Measurements from ENCODE around the gene TAF11L3.
"Not testable (repeated sequence)": the region's sequence is repeated elsewhere in the genome, so short reads cannot be mapped to it uniquely, and the experiment has no call there.

Gene TAF11L3

GRCh38 chr5:17487174-17487512 is 31.0 kb upstream of the TAF11L3 start:
- H3K36me3 ChIP-seq (ENCODE audit: control insufficient read depth in 1 of 2, insufficient read depth in 2 of 2, low read length in 2 of 2): no peaks in the 10 kb centered on the region
- no peak overlapping the region for H3K18ac ChIP-seq (ENCODE audit: low read length)
- H3K4me3 ChIP-seq (ENCODE audit: low read depth, low read length): no peak overlapping the region
- peak in 1 of 2 donors; percentile 58 for DNase-seq
- peaks cover 1% of the 10 kb centered on the region for H3K9me3 ChIP-seq (ENCODE audit: insufficient read depth, low read depth, low read length)
- no peak overlapping the region for H3K27ac ChIP-seq (ENCODE audit: low read depth, low read length)
- H3K27me3 ChIP-seq (ENCODE audit: insufficient read depth, low read length): no peaks in the 10 kb centered on the region
- H3K14ac ChIP-seq (ENCODE audit: low read length): no peak overlapping the region
- H4K91ac ChIP-seq (ENCODE audit: low read depth, low read length): no peak overlapping the region
- H3K4me1 ChIP-seq (ENCODE audit: control insufficient read depth in 1 of 2, insufficient read depth in 2 of 2, low read length in 2 of 2): no peaks in the 10 kb centered on the region
- no peak overlapping the region for H3K4ac ChIP-seq (ENCODE audit: low read depth, low read length)
- no peak overlapping the region for H3K4me2 ChIP-seq (ENCODE audit: low read length)
- H4K8ac ChIP-seq (ENCODE audit: low read depth, low read length): no peak overlapping the region
- no peak overlapping the region for H3K9ac ChIP-seq (ENCODE audit: low read length)
- no peak overlapping the region for H2BK5ac ChIP-seq (ENCODE audit: low read depth, low read length, poor library complexity)
- no peak overlapping the region for H2BK12ac ChIP-seq (ENCODE audit: low read length)
- H4K12ac ChIP-seq (ENCODE audit: low read depth, low read length): no peak overlapping the region
- WGBS (ENCODE audit: extremely low coverage, insufficient coverage, insufficient read length): no CpG with 5 or more reads among the region's 1 CpG
- no peak overlapping the region for H2AFZ ChIP-seq (ENCODE audit: insufficient read depth, low read length, poor library complexity)
- H3K79me1 ChIP-seq (ENCODE audit: low read length): no peaks in the 10 kb centered on the region
- H2BK120ac ChIP-seq (ENCODE audit: insufficient read depth, low read length, poor library complexity): no peak overlapping the region
- no peaks in the 10 kb centered on the region for H3K79me2 ChIP-seq (ENCODE audit: control insufficient read depth, insufficient read depth, low read length, poor library complexity)
- no peak overlapping the region for H2AK5ac ChIP-seq (ENCODE audit: low read length)
- no peak overlapping the region for H3K23ac ChIP-seq (ENCODE audit: low read length)

DNA sequence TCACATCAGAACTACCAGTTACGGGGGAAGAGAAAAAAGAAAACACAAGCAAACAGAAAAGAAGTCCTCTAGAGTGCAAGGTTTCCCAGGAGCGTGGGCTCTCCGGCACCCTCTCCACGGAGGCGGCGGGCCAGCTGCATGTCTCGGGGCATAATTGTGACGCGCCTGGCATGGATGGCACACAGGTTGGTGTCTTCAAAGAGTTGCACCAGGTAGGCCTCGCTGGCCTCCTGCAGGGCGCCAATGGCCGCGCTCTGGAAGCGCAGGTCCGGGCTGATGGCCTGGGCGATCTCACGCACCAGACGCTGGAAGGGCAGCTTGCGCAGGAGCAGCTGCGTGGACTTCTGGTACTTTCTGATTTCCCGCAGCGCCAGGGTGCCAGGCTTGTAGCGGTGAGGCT is 26.9 kb upstream of the TAF11L3 start:
- H4K91ac ChIP-seq (ENCODE audit: low read depth, low read length); H2AK5ac ChIP-seq (ENCODE audit: low read length); H3K36me3 ChIP-seq (ENCODE audit: control insufficient read depth in 1 of 2, insufficient read depth in 2 of 2, low read length in 2 of 2); H3K18ac ChIP-seq (ENCODE audit: low read length); H2BK12ac ChIP-seq (ENCODE audit: low read length); H2BK5ac ChIP-seq (ENCODE audit: low read depth, low read length, poor library complexity); H3K9ac ChIP-seq (ENCODE audit: low read length); H3K4me3 ChIP-seq (ENCODE audit: low read depth, low read length); H2BK120ac ChIP-seq (ENCODE audit: insufficient read depth, low read length, poor library complexity); H3K4ac ChIP-seq (ENCODE audit: low read depth, low read length); H2AFZ ChIP-seq (ENCODE audit: insufficient read depth, low read length, poor library complexity); H4K8ac ChIP-seq (ENCODE audit: low read depth, low read length); H3K27me3 ChIP-seq (ENCODE audit: insufficient read depth, low read length); H3K27ac ChIP-seq (ENCODE audit: low read depth, low read length); H3K23ac ChIP-seq (ENCODE audit: low read length); H3K79me2 ChIP-seq (ENCODE audit: control insufficient read depth, insufficient read depth, low read length, poor library complexity); H3K4me2 ChIP-seq (ENCODE audit: low read length); DNase-seq; H3K79me1 ChIP-seq (ENCODE audit: low read length); H3K14ac ChIP-seq (ENCODE audit: low read length); H4K12ac ChIP-seq (ENCODE audit: low read depth, low read length); H3K4me1 ChIP-seq (ENCODE audit: control insufficient read depth in 1 of 2, insufficient read depth in 2 of 2, low read length in 2 of 2); H3K9me3 ChIP-seq (ENCODE audit: insufficient read depth, low read depth, low read length): not testable (repeated sequence)
- WGBS (ENCODE audit: extremely low coverage, insufficient coverage, insufficient read length): no CpG with 5 or more reads among the region's 23 CpGs

DNA sequence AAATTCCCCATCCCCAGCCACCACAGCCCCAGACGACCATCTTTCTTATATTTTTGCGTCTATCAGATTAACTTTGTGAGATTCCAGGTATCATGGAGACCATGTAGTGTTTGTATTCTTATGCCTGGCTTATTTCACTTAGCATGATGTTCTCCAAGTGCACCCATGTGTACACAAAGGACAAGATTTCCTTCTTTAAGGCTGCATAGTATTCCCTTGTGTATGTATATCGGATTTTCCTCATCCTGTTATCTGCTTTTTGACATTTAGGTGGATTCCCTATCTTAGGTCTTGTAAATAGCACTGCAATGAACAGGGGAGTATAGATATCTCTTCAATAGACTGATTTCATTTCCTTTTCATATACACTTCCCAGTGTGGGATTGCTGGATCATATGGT is 25.4 kb upstream of the TAF11L3 start:
- H4K8ac ChIP-seq (ENCODE audit: low read depth, low read length): no peak overlapping the region
- H4K12ac ChIP-seq (ENCODE audit: low read depth, low read length): no peak overlapping the region
- H2AK5ac ChIP-seq (ENCODE audit: low read length): no peak overlapping the region
- no peaks in the 10 kb centered on the region for H3K36me3 ChIP-seq (ENCODE audit: control insufficient read depth in 1 of 2, insufficient read depth in 2 of 2, low read length in 2 of 2)
- no peaks in the 10 kb centered on the region for H3K4me1 ChIP-seq (ENCODE audit: control insufficient read depth in 1 of 2, insufficient read depth in 2 of 2, low read length in 2 of 2)
- H3K79me1 ChIP-seq (ENCODE audit: low read length): no peaks in the 10 kb centered on the region
- H3K79me2 ChIP-seq (ENCODE audit: control insufficient read depth, insufficient read depth, low read length, poor library complexity): no peaks in the 10 kb centered on the region
- no peak overlapping the region for H3K27ac ChIP-seq (ENCODE audit: low read depth, low read length)
- H3K9ac ChIP-seq (ENCODE audit: low read length): no peak overlapping the region
- H4K91ac ChIP-seq (ENCODE audit: low read depth, low read length): no peak overlapping the region
- no peak overlapping the region for H3K4me2 ChIP-seq (ENCODE audit: low read length)
- H2AFZ ChIP-seq (ENCODE audit: insufficient read depth, low read length, poor library complexity): no peak overlapping the region
- no peak overlapping the region for H2BK120ac ChIP-seq (ENCODE audit: insufficient read depth, low read length, poor library complexity)
- H3K18ac ChIP-seq (ENCODE audit: low read length): no peak overlapping the region
- H2BK12ac ChIP-seq (ENCODE audit: low read length): no peak overlapping the region
- no peak overlapping the region for H3K14ac ChIP-seq (ENCODE audit: low read length)
- no peak for DNase-seq
- peaks cover 1% of the 10 kb centered on the region for H3K9me3 ChIP-seq (ENCODE audit: insufficient read depth, low read depth, low read length)
- no peak overlapping the region for H3K4me3 ChIP-seq (ENCODE audit: low read depth, low read length)
- H3K27me3 ChIP-seq (ENCODE audit: insufficient read depth, low read length): no peaks in the 10 kb centered on the region
- H3K23ac ChIP-seq (ENCODE audit: low read length): no peak overlapping the region
- no peak overlapping the region for H3K4ac ChIP-seq (ENCODE audit: low read depth, low read length)
- no peak overlapping the region for H2BK5ac ChIP-seq (ENCODE audit: low read depth, low read length, poor library complexity)
- no CpG with 5 or more reads among the region's 3 CpGs for WGBS (ENCODE audit: extremely low coverage, insufficient coverage, insufficient read length)

DNA sequence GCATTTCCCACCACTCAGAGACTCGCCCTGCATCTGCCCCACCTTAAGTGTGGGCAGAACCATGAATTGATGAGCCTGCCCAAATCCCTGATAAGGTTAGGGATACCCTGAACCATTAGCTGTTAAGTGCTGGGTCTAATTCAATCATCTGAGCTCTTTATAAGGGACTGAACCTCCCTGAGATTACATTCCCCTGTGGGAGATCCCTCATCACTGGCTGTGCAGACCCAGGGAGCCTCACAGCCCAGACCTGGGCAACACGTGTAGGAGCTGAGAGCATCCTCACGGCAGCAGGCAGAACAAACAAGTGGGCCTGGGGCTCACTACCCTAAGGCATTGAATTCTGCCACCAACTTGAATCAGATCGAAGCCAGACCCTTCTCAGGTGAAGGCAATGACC is 20.7 kb upstream of the TAF11L3 start:
- H2BK5ac ChIP-seq (ENCODE audit: low read depth, low read length, poor library complexity): no peak overlapping the region
- no peak overlapping the region for H2BK12ac ChIP-seq (ENCODE audit: low read length)
- no peak overlapping the region for H3K14ac ChIP-seq (ENCODE audit: low read length)
- H3K4me1 ChIP-seq (ENCODE audit: control insufficient read depth in 1 of 2, insufficient read depth in 2 of 2, low read length in 2 of 2): peaks cover 0 to 5% of the 10 kb centered on the region in 2 experiments
- H3K9ac ChIP-seq (ENCODE audit: low read length): no peak overlapping the region
- no peak overlapping the region for H2AFZ ChIP-seq (ENCODE audit: insufficient read depth, low read length, poor library complexity)
- no peak overlapping the region for H2AK5ac ChIP-seq (ENCODE audit: low read length)
- H3K79me1 ChIP-seq (ENCODE audit: low read length): no peaks in the 10 kb centered on the region
- H3K23ac ChIP-seq (ENCODE audit: low read length): peak overlapping the region; percentile 81
- H3K9me3 ChIP-seq (ENCODE audit: insufficient read depth, low read depth, low read length): no peaks in the 10 kb centered on the region
- H4K8ac ChIP-seq (ENCODE audit: low read depth, low read length): no peak overlapping the region
- H3K4ac ChIP-seq (ENCODE audit: low read depth, low read length): no peak overlapping the region
- H3K18ac ChIP-seq (ENCODE audit: low read length): no peak overlapping the region
- H3K4me3 ChIP-seq (ENCODE audit: low read depth, low read length): no peak overlapping the region
- H3K27me3 ChIP-seq (ENCODE audit: insufficient read depth, low read length): no peaks in the 10 kb centered on the region
- H4K91ac ChIP-seq (ENCODE audit: low read depth, low read length): peak overlapping the region; percentile 14
- no peak overlapping the region for H3K27ac ChIP-seq (ENCODE audit: low read depth, low read length)
- no peaks in the 10 kb centered on the region for H3K79me2 ChIP-seq (ENCODE audit: control insufficient read depth, insufficient read depth, low read length, poor library complexity)
- no peak overlapping the region for H4K12ac ChIP-seq (ENCODE audit: low read depth, low read length)
- no peaks in the 10 kb centered on the region for H3K36me3 ChIP-seq (ENCODE audit: control insufficient read depth in 1 of 2, insufficient read depth in 2 of 2, low read length in 2 of 2)
- no peak overlapping the region for H2BK120ac ChIP-seq (ENCODE audit: insufficient read depth, low read length, poor library complexity)
- WGBS (ENCODE audit: extremely low coverage, insufficient coverage, insufficient read length): no CpG with 5 or more reads among the region's 4 CpGs
- no peak for DNase-seq
- no peak overlapping the region for H3K4me2 ChIP-seq (ENCODE audit: low read length)

Data from trophoblast cell (in vitro differentiated cells and primary cell).